Mesothelial cell of epicardium (in vitro differentiated cells): ENCODE results near the gene DDX23. TPM values are rescaled to one million over a fixed set of nuclear protein-coding genes. Genes with fewer than 3 reads are reported as not detected.
A peak's percentile ranks its signal among the peaks of the same experiment; 100 is the strongest.
"Not testable (repeated sequence)": the region's sequence is repeated elsewhere in the genome, so short reads cannot be mapped to it uniquely, and the experiment has no call there.

ENCODE experiments used
- DNase-seq, 2 experiments: peaks; one replicate each; pipeline ENCODE4 v3.0.0; 2021; ENCODE audit warnings: low spot score in 2 of 2; ENCODE audit not compliant: unreplicated experiment in 2 of 2
- H3K27ac Mint-ChIP-seq: 2 replicates; pipeline ENCODE4 v1.8.0; 2021; ENCODE audit warnings: mixed read lengths
- H3K27me3 Mint-ChIP-seq: 2 replicates; pipeline ENCODE4 v1.8.0; 2021; ENCODE audit warnings: low read depth, mixed read lengths
- H3K36me3 Mint-ChIP-seq: 2 replicates; pipeline ENCODE4 v1.8.0; 2021; ENCODE audit warnings: mixed read lengths
- H3K4me1 Mint-ChIP-seq: 2 replicates; pipeline ENCODE4 v1.8.0; 2021; ENCODE audit warnings: mixed read lengths
- H3K4me3 Mint-ChIP-seq: 2 replicates; pipeline ENCODE4 v1.8.0; 2021; ENCODE audit warnings: mild to moderate bottlenecking, moderate library complexity, mixed read lengths
- H3K9me3 Mint-ChIP-seq: 2 replicates; pipeline ENCODE4 v1.8.0; 2021; ENCODE audit warnings: mixed read lengths
- total RNA-seq: library from RNA; stranded (reverse); gene quantifications from 3 replicates; pipeline ENCODE4 v1.2.1, GENCODE V29; 2021
- TF ChIP-seq, protein P1 (sequence below): fragments of 200-600 bp; sonication (generic); IDR thresholded peaks from one replicate; pipeline ENCODE4 v1.5.0; 2021; ENCODE audit warnings: antibody characterized with exemption; ENCODE audit not compliant: unreplicated experiment

DDX23 gene
- total RNA-seq, 1 donor from 2014 or later, result 106 TPM

DNA sequence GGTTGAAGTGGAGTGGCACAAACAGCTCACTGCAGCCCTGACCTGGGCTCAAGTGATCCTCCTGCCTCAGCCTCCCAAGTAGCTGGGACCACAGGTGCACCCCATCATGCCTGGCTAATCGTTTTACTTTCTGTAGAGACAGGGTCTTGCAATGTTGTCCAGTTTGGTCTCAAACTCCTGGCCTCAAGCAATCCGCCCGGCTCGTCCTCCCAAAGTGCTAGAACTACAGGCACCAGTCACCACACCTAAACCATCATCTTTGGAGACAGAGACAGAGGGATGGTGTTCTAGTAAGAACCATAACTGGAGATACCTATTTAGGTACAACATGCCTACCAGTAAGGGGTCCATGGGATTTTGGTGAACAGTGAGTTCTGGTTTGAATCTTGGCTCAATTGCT, 2.5 kb upstream of the DDX23 start:
- Mint-ChIP-seq H3K9me3 (no peaks in the 10 kb centered on the region), H3K27ac (no peak overlapping the region)

DNA sequence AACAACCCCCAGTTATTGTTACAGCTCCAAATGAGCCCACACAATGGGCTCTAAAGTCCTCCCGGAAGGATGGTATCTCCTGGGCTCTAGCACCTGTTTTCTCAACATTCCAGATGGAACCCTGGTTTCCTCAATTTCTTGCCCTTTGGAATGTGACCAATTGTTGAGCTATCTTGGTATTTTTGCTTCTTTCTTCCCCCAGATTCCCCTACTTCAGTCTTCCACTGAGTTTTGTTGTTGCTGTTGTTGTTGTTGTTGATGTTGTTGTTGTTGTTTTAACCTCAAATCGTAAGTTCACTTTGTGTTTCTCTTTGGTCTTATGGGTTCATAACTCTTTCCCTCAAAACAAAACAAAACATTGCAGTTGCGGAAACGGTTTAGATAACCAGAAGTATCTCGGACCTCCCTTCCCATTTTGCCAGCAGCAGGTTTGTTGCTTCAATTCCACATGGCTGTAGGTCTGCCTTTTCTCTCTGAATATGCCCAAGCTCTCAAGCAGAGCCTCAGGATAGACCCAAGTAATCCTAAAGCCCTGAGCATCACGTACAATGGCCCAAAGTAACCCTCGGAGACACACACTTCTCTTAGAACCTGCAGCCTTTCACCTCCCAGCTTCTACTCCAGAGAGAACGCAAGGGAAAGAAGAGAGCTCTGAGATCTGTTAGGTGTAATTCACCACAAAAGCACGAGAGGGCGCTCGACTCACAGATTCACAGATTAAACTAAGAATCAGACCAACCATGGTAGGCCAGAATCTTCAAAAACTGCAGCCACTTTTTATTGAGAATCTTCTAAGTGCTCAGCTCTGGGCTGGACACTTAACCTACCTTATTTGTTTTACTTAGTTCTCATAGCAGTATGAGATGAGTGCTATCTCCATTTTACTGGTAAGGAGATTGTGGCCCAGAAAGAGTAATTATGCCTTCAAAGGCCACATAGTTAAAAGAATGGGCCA, 1.0 kb upstream of the DDX23 start:
- H3K36me3 Mint-ChIP-seq, result peaks cover 2% of the 10 kb centered on the region

More for the DNA sequence above, 2.5 kb upstream of the DDX23 start:
- no peak overlapping the region for H3K4me3 Mint-ChIP-seq
- TF ChIP-seq, protein P1, sequence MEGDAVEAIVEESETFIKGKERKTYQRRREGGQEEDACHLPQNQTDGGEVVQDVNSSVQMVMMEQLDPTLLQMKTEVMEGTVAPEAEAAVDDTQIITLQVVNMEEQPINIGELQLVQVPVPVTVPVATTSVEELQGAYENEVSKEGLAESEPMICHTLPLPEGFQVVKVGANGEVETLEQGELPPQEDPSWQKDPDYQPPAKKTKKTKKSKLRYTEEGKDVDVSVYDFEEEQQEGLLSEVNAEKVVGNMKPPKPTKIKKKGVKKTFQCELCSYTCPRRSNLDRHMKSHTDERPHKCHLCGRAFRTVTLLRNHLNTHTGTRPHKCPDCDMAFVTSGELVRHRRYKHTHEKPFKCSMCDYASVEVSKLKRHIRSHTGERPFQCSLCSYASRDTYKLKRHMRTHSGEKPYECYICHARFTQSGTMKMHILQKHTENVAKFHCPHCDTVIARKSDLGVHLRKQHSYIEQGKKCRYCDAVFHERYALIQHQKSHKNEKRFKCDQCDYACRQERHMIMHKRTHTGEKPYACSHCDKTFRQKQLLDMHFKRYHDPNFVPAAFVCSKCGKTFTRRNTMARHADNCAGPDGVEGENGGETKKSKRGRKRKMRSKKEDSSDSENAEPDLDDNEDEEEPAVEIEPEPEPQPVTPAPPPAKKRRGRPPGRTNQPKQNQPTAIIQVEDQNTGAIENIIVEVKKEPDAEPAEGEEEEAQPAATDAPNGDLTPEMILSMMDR, result no peak
- DNase-seq, result no peak
- H3K27me3 Mint-ChIP-seq, result no peaks in the 10 kb centered on the region
- H3K36me3 Mint-ChIP-seq, result peaks cover 2% of the 10 kb centered on the region
- peaks cover 23% of the 10 kb centered on the region for H3K4me1 Mint-ChIP-seq

DNA sequence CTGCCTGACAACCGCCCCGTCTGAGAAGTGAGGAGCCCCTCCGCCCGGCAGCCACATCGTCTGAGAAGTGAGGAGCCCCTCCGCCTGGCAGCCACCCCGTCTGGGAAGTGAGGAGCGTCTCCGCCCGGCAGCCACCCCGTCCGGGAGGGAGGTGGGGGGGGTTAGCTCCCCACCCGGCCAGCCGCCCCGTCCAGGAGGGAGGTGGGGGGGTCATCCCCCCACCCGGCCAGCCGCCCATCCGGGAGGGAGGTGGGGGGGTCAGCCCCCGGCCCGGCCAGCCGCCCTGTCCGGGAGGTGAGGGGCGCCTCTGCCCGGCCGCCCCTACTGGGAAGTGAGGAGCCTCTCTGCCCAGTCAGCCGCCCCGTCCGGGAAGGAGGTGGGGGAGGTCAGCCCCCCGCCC, 9.9 kb downstream of the DDX23 start:
- H3K36me3 Mint-ChIP-seq, result peaks cover 40% of the 10 kb centered on the region
- H3K27me3 Mint-ChIP-seq, H3K4me3 Mint-ChIP-seq, H3K27ac Mint-ChIP-seq, H3K9me3 Mint-ChIP-seq, H3K4me1 Mint-ChIP-seq, DNase-seq: not testable (repeated sequence)

More for the DNA sequence above, 1.0 kb upstream of the DDX23 start:
- Mint-ChIP-seq H3K27me3 (no peaks in the 10 kb centered on the region), H3K9me3 (no peaks in the 10 kb centered on the region), H3K4me3 (peak overlapping the region; percentile 98), H3K27ac (peak overlapping the region; percentile 96), H3K4me1 (peaks cover 23% of the 10 kb centered on the region)
- peak; percentile 39 to 91 for DNase-seq
- TF ChIP-seq, protein P1, result peak; percentile 97

DNA sequence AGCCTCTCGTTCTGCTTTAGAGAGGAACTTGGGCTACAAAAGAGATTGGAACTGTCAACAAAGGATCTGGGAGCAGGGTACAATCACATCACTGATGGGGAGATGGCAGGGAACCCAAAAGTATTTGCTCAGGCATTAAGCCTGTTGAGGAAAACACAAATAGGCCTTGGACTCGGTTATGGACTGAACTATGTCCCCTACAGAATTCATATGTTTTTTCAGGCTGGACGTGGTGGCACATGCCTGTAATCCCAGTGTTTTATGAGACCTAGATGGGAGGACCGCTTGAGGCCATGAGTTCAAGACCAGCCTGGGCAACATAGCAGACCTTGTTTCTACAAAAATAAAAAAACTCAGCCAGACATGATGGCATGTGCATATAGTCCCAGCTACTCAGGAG, 13.9 kb downstream of the DDX23 start:
- Mint-ChIP-seq H3K27ac (no peak overlapping the region), H3K27me3 (no peaks in the 10 kb centered on the region), H3K4me3 (no peak overlapping the region), H3K9me3 (no peaks in the 10 kb centered on the region), H3K4me1 (no peaks in the 10 kb centered on the region), H3K36me3 (peaks cover 48% of the 10 kb centered on the region)
- DNase-seq, result no peak
- TF ChIP-seq, protein P1, result no peak

GRCh38 chr12:48832321-48833060, 19.5 kb downstream of the DDX23 start:
- Mint-ChIP-seq H3K4me3 (no peak overlapping the region), H3K27me3 (no peaks in the 10 kb centered on the region), H3K36me3 (peaks cover 36% of the 10 kb centered on the region), H3K27ac (no peak overlapping the region), H3K9me3 (no peaks in the 10 kb centered on the region), H3K4me1 (no peaks in the 10 kb centered on the region)
- DNase-seq, result no peak
- TF ChIP-seq, protein P1, result no peak

- peaks cover 33% of the 10 kb centered on the region for H3K36me3 Mint-ChIP-seq
- H3K4me3 Mint-ChIP-seq, result no peak overlapping the region
- DNase-seq, result no peak
- H3K9me3 Mint-ChIP-seq, result no peaks in the 10 kb centered on the region
- TF ChIP-seq, protein P1, result no peak
- H3K4me1 Mint-ChIP-seq, result no peaks in the 10 kb centered on the region
- no peaks in the 10 kb centered on the region for H3K27me3 Mint-ChIP-seq
- no peak overlapping the region for H3K27ac Mint-ChIP-seq
Measured at GRCh38 chr12:48831257-48831656, 20.7 kb downstream of the DDX23 start.
